Thyroid gland (tissue), 4 donors: ENCODE results near the gene MYZAP. TPM values are rescaled to one million over a fixed set of nuclear protein-coding genes. Genes with fewer than 3 reads are reported as not detected.

Experiments
- DNase-seq, 2 donors: peaks; one replicate each; pipeline ENCODE4 v3.0.0-alpha.2; 2019
- H3K27ac ChIP-seq, 3 donors: fragments of 200-600 bp; sonication (generic); 1 replicate in 2 of 3; 2 replicates in 1 of 3; pipeline ENCODE4 v1.5.1; 2016 to 2019; ENCODE audit warnings: mild to moderate bottlenecking in 1 of 3, moderate library complexity in 1 of 3
- H3K27me3 ChIP-seq: fragments of 200-600 bp; sonication (generic); one replicate; pipeline ENCODE4 v1.5.1; 2019
- H3K36me3 ChIP-seq, 2 donors: fragments of 200-600 bp; sonication (generic); one replicate each; pipeline ENCODE4 v1.5.1; 2016 to 2019
- H3K4me1 ChIP-seq, 2 donors: fragments of 200-600 bp; sonication (generic); one replicate each; pipeline ENCODE4 v1.5.1; 2017 to 2019
- H3K4me3 ChIP-seq, 3 donors: fragments of 200-600 bp; sonication (generic); replicated peaks in 1 of 3; 1 replicate in 2 of 3; 2 replicates in 1 of 3; pipeline ENCODE4 v1.5.1; 2016; ENCODE audit warnings: mild to moderate bottlenecking in 1 of 3
- H3K9me3 ChIP-seq: fragments of 200-600 bp; sonication (generic); one replicate; pipeline ENCODE4 v1.5.1; 2017
- CTCF ChIP-seq, 6 experiments: fragments of 200-600 bp in 3 of 6; fragments of 450-650 bp in 3 of 6; sonication (generic) in 3 of 6; IDR thresholded peaks; one replicate each; pipeline ENCODE4 v1.5.1; 2016 to 2019; ENCODE audit warnings: antibody characterized with exemption in 6 of 6, mild to moderate bottlenecking in 2 of 6, inconsistent platforms in 1 of 6, moderate library complexity in 1 of 6
- POLR2A ChIP-seq, 2 donors: fragments of 450-650 bp; IDR thresholded peaks; one replicate each; pipeline ENCODE4 v1.6.1; 2017; ENCODE audit warnings: antibody characterized with exemption in 2 of 2, mild to moderate bottlenecking in 2 of 2, moderate library complexity in 1 of 2
- WGBS, 2 donors: methylation state at CpG; one replicate each; pipeline ENCODE4 v1.1.5; 2017; 5-methylcytosine and 5-hydroxymethylcytosine counted together
- intact Hi-C: fragments of 100-400 bp; cut with DNase I; formaldehyde crosslinking; loops from one replicate; pipeline ENCODE4 v1.15.1; 2023
- total RNA-seq, 4 donors: library from RNA; depleted of rRNA; stranded (reverse); fragments of >200 nt; gene quantifications; one replicate each; pipeline ENCODE4 v1.2.3, GENCODE V29; 2016

MYZAP gene
- total RNA-seq, 4 donors from 2014 or later: 3.2 to 20.7 (median 6.4) TPM

- H3K27me3 ChIP-seq: no peaks in the 10 kb centered on the region
- DNase-seq: no peak
- TF ChIP-seq POLR2A (IDR thresholded peaks at IDR 0.05): no peak
- TF ChIP-seq CTCF (IDR thresholded peaks at IDR 0.05): no peak
- no peaks in the 10 kb centered on the region for H3K9me3 ChIP-seq
- H3K4me3 ChIP-seq: no peak overlapping the region
- H3K4me1 ChIP-seq: peaks cover 0 to 4% of the 10 kb centered on the region in 2 donors
- no peaks in the 10 kb centered on the region for H3K36me3 ChIP-seq
- WGBS, 2 donors: 68 to 84% methylated on average over 6 of the region's 6 CpGs
- H3K27ac ChIP-seq: no peak overlapping the region
- intact Hi-C loops: loop anchor here (10.0 kb wide), 2 partner anchors 123 to 343 kb away; no protein-coding TSS in a partner anchor
Observed at GRCh38 chr15:57731530-57732103, 139.9 kb downstream of the MYZAP start.

GRCh38 chr15:57732526-57733331 lies 141.0 kb downstream of the MYZAP start:
- Histone ChIP-seq H3K4me1 (peaks cover 0 to 4% of the 10 kb centered on the region in 2 donors), H3K27ac (no peak overlapping the region), H3K36me3 (no peaks in the 10 kb centered on the region), H3K9me3 (no peaks in the 10 kb centered on the region), H3K4me3 (no peak overlapping the region), H3K27me3 (no peaks in the 10 kb centered on the region)
- DNase-seq: peak; percentile 53
- peak; percentile 65 to 96 (median 74) for TF ChIP-seq CTCF (IDR thresholded peaks at IDR 0.05)
- no peak for TF ChIP-seq POLR2A (IDR thresholded peaks at IDR 0.05)
- intact Hi-C loops: loop anchor here (10.0 kb wide), 2 partner anchors 122 to 342 kb away; no protein-coding TSS in a partner anchor
- 37 to 41% methylated on average over 12 of the region's 12 CpGs for WGBS, 2 donors

- no peak for DNase-seq
- TF ChIP-seq POLR2A (IDR thresholded peaks at IDR 0.05) (no peak), CTCF (IDR thresholded peaks at IDR 0.05) (no peak)
- H3K36me3 ChIP-seq: no peaks in the 10 kb centered on the region
- H3K4me3 ChIP-seq: no peak overlapping the region
- no peaks in the 10 kb centered on the region for H3K27me3 ChIP-seq
- H3K9me3 ChIP-seq: no peaks in the 10 kb centered on the region
- H3K4me1 ChIP-seq: peaks cover 0 to 4% of the 10 kb centered on the region in 2 donors
- H3K27ac ChIP-seq: no peak overlapping the region
- WGBS, 2 donors: 80 to 83% methylated on average over 2 of the region's 2 CpGs
- intact Hi-C loops: loop anchor here (10.0 kb wide), 2 partner anchors 120 to 340 kb away; no protein-coding TSS in a partner anchor
Observed at GRCh38 chr15:57734860-57735259, 143.2 kb downstream of the MYZAP start.

Other genes with a start within 250 kb of the MYZAP start
- 10 to 100 TPM; 40.7 to 74.4 (median 56.0) TPM for gene CGNL1, start 215.4 kb upstream of the MYZAP start, total RNA-seq
- 100 to 1,000 TPM in 1 of 4 donors, 10 to 100 TPM in 3; 63.2 to 269 (median 70.6) TPM for gene POLR2M, start 114.8 kb downstream of the MYZAP start, total RNA-seq